ENCODE results near the gene LYPD3. TPM values are rescaled to one million over a fixed set of nuclear protein-coding genes. Genes with fewer than 3 reads are reported as not detected.
"Not testable (repeated sequence)": the region's sequence is repeated elsewhere in the genome, so short reads cannot be mapped to it uniquely, and the experiment has no call there.

The LYPD3 gene
- total RNA-seq, 1 donor = not detected

DNA sequence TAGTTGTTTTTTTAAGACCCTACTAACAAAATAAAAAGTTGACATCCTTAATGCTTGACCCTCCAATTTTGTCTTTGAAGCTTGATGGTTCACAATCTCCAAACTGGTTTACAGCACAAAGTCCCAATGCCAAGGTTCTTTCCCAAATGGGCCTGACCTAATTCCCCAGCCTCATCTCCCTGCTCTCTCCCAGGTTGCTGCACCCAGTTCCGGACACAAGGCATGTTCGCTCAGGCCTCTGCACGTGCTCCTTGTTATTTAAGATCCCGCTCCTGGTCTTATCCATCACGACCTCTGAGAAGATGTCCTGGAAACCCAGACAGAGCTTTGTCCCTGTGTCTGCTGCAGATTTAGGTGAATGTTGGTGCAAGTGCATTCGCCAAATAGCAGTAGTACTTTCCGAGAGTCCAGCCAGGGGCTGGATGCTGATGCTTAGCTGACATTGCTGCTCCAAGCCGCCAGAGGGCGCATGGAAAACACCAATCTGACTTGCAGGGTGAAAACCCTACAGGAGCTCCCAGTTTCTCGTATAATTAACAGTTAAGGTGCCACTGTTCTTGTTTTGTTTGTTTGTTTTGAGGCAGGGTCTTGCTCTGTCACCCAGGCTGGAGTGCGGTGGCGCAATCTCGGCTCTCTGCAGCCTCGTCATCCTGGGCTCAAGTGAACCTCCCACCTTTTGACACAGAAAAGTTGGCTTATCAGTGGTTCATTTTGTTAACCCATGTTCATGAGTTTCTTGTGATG, 18.5 kb downstream of the LYPD3 start:
- H3K4me1 ChIP-seq (ENCODE audit: insufficient read depth, low read length) = peaks cover 6% of the 10 kb centered on the region
- no peaks in the 10 kb centered on the region for H3K79me2 ChIP-seq (ENCODE audit: insufficient read depth, low read length)
- H3K27ac ChIP-seq (ENCODE audit: low read depth, low read length) = no peak overlapping the region
- DNase-seq (ENCODE audit: insufficient read length, low spot score, missing footprints) = peak; percentile 95
- H3K4me2 ChIP-seq (ENCODE audit: insufficient read depth, low read length) = no peak overlapping the region
- TF ChIP-seq CTCF (IDR thresholded peaks at IDR 0.05; ENCODE audit: extremely low read depth, low read depth, low read length) = peak; percentile 96
- no peaks in the 10 kb centered on the region for H3K27me3 ChIP-seq (ENCODE audit: insufficient read depth, low read length)
- H3K4me3 ChIP-seq (ENCODE audit: insufficient read depth, low read length) = no peak overlapping the region
- H3K36me3 ChIP-seq (ENCODE audit: insufficient read depth, low read length) = no peaks in the 10 kb centered on the region
- H4K20me1 ChIP-seq (ENCODE audit: insufficient read depth, low read length) = no peaks in the 10 kb centered on the region
- no peaks in the 10 kb centered on the region for H3K9me3 ChIP-seq (ENCODE audit: low read depth, low read length)
- peak overlapping the region; percentile 23 for H2AFZ ChIP-seq (ENCODE audit: low read length)

- H3K4me1 ChIP-seq (ENCODE audit: insufficient read depth, low read length) = peaks cover 1% of the 10 kb centered on the region
- no peaks in the 10 kb centered on the region for H3K27me3 ChIP-seq (ENCODE audit: insufficient read depth, low read length)
- no peaks in the 10 kb centered on the region for H3K79me2 ChIP-seq (ENCODE audit: insufficient read depth, low read length)
- no peaks in the 10 kb centered on the region for H3K9me3 ChIP-seq (ENCODE audit: low read depth, low read length)
- H2AFZ ChIP-seq (ENCODE audit: low read length) = no peak overlapping the region
- no peak for TF ChIP-seq CTCF (IDR thresholded peaks at IDR 0.05; ENCODE audit: extremely low read depth, low read depth, low read length)
- no peak overlapping the region for H3K27ac ChIP-seq (ENCODE audit: low read depth, low read length)
- DNase-seq (ENCODE audit: insufficient read length, low spot score, missing footprints) = no peak
- H3K4me3 ChIP-seq (ENCODE audit: insufficient read depth, low read length) = no peak overlapping the region
- H3K4me2 ChIP-seq (ENCODE audit: insufficient read depth, low read length) = no peak overlapping the region
- H3K36me3 ChIP-seq (ENCODE audit: insufficient read depth, low read length) = no peaks in the 10 kb centered on the region
- H4K20me1 ChIP-seq (ENCODE audit: insufficient read depth, low read length) = no peaks in the 10 kb centered on the region
These were observed 20.0 kb downstream of the LYPD3 start for GRCh38 chr19:43445426-43445825.

DNA sequence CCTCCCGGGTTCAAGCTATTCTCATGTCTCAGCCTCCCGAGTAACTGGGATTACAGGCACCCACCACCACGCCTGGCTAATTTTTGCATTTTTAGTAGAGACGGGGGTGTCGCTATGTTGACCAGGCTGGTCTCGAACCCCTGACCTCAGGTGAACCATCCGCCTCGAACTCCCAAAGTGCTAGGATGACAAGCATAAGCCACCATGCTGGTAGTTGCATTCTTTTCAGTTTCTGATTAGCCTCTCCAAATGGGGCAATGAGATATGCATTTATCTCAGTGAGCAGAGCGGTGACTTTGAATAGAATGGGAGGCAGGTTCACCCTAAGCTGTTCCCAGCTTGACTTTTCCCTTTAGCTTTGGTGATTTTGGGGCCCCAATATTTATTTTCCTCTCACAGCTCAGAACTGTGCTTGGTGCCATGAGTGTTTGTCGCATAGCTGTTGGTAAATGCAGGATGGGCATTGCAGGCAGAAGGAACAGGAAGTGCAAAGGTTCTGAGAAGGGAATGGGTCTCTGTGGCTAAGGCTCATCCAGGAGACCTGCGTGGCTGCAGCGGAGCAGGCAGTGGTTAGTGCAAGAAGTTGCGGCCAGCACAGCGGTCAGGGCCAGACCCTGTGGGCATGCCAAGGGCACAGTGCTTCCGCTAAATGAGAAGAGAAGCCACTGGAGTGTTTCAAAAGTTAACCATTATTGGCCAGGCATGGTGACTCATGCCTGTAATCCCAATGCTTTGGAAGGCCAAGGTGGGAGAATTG, 20.7 kb downstream of the LYPD3 start:
- Histone ChIP-seq H3K27ac (ENCODE audit: low read depth, low read length) (no peak overlapping the region), H4K20me1 (ENCODE audit: insufficient read depth, low read length) (no peaks in the 10 kb centered on the region), H2AFZ (ENCODE audit: low read length) (no peak overlapping the region), H3K4me2 (ENCODE audit: insufficient read depth, low read length) (no peak overlapping the region), H3K9me3 (ENCODE audit: low read depth, low read length) (no peaks in the 10 kb centered on the region), H3K4me1 (ENCODE audit: insufficient read depth, low read length) (no peaks in the 10 kb centered on the region), H3K79me2 (ENCODE audit: insufficient read depth, low read length) (no peaks in the 10 kb centered on the region), H3K27me3 (ENCODE audit: insufficient read depth, low read length) (no peaks in the 10 kb centered on the region), H3K4me3 (ENCODE audit: insufficient read depth, low read length) (no peak overlapping the region), H3K36me3 (ENCODE audit: insufficient read depth, low read length) (no peaks in the 10 kb centered on the region)
- no peak for DNase-seq (ENCODE audit: insufficient read length, low spot score, missing footprints)
- no peak for TF ChIP-seq CTCF (IDR thresholded peaks at IDR 0.05; ENCODE audit: extremely low read depth, low read depth, low read length)

DNA sequence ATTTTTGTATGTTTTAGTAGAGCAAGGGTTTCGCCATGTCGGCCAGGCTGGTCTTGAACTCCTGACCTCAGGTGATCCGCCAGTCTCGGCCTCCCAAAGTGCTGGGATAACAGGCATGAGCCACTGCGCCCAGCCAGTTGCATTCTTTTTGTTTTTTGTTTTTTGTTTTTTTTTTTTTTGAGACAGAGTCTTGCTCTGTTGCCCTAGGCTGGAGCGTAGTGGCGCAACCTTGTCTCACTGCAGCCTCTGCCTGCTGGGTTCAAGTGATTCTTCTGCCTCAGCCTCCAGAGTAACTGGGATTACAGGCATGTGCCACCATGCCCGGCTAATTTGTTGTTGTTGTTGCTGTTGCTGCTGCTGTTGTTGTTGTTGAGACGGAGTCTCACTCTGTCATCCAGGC, 21.3 kb downstream of the LYPD3 start:
- H3K79me2 ChIP-seq (ENCODE audit: insufficient read depth, low read length); H3K4me3 ChIP-seq (ENCODE audit: insufficient read depth, low read length); H3K36me3 ChIP-seq (ENCODE audit: insufficient read depth, low read length); H3K4me2 ChIP-seq (ENCODE audit: insufficient read depth, low read length); H3K27ac ChIP-seq (ENCODE audit: low read depth, low read length); H3K4me1 ChIP-seq (ENCODE audit: insufficient read depth, low read length); H3K9me3 ChIP-seq (ENCODE audit: low read depth, low read length); DNase-seq (ENCODE audit: insufficient read length, low spot score, missing footprints); H2AFZ ChIP-seq (ENCODE audit: low read length); H4K20me1 ChIP-seq (ENCODE audit: insufficient read depth, low read length); H3K27me3 ChIP-seq (ENCODE audit: insufficient read depth, low read length): not testable (repeated sequence)
